ENCODE data around the gene ZNF385A.
"Not testable (repeated sequence)": the region's sequence is repeated elsewhere in the genome, so short reads cannot be mapped to it uniquely, and the experiment has no call there.

Gene ZNF385A

DNA sequence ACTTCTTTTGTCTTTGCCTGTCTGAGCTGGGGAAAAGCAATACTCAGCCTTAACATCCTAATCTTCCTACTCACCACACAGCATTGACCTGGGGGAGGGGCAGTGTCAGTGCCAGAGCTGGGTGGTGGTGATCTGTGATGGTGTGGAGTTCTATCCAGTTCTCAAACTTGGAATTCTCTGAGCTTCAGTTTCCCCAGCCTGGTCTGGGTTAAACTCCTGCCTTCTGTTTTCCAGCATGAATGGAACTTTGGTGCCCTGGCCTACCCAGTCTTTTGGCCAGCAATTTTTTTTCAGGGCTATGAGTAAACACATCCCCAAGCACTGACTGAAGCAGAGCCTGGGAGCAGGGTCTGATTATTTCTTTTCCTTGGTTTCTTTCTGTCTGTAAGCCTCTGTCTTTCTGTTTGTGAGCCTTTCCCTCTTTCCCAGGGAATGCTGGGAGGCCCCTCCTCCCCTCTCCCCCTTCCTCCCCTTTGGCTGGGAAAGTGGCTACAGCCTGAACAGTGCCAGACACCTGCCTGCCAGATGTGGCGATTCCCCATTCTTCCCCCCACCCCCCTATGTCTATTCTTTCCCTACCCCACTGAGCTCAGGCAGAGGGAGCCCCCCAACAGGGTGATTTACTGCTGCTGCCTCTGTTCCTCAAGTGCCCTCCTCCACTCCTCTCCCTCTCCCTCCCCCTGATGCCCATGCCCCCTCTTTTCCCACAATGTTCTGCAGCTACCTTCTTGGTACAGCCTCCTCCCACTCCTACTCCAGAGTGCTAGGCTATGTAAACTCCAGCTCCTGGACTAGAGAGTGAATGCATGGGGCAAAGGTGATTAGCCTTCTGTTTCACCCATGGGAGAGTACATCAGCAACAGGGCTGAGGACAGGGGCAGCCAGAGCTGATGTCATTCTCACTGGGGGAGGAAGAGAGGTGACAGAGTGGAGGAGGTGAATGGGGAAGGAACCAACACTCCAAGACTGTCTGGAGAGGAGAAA lies 31.4 kb downstream of the ZNF385A start:
- DNase-seq = peak; percentile 35 to 39

DNA sequence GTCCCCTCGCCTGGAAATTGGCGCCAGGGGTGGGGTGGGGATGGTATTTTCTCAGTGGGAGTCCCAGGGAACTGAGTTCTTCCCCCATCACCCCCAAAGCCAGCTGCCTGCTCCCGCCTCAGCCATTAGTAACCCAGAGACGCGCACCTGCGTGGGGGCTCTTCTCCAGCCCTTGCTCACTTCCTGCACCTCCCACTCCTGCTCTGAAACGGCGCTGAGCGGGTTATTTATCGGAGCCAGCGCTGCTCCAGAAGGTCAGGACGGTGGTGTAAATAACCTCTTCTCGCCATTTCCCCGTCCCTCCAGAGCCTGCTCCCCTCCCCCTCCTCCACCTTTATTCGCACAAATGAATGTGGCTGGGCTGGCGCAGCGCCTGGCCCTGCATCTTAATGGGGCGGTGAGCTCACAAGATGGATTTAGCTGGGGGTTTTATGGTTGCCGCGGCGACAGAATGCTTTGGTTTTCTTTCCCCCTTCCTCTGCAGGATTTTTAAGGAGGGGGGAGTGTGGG lies 32.5 kb downstream of the ZNF385A start:
- peak; percentile 66 to 69 for DNase-seq

DNA sequence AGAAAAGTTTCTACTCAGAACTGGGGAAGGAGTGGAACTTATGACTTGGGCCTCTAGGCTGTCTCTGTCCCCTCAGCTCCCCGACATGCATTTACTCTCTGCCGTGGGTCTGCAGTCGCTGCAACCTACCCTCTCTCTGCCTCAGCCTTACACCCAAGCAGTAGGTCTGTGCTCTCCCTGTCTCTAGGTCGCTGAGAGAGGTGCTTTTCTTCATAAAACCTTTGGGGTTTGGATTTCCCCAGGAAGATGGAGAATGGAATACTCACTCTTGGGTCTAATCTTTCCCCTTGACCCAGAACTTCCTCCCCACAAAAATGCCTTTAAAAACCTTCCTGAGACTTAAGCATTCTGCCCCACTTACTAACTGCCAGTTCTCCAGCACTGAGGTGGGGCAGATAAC lies 33.2 kb downstream of the ZNF385A start:
- DNase-seq = no peak

DNA sequence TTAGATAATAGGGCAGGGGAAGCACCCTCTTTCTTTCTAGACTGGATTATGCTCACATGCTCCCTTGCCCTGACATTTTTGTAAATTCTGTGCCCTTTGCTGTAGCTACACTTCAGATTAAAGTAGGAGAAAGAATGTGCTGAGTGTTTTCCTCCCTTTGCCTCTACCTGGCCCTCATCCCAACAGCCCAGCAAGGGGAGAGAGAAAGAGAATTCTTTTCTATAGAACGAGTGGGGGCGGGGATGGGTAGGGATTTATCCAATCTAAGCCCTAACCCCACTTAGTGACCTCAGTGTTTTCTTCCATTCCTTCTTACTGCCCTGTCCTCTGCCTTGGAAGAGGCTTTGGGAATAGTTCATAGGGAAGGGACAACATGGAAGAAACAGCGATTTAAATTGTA lies 33.8 kb downstream of the ZNF385A start:
- DNase-seq = no peak

DNA sequence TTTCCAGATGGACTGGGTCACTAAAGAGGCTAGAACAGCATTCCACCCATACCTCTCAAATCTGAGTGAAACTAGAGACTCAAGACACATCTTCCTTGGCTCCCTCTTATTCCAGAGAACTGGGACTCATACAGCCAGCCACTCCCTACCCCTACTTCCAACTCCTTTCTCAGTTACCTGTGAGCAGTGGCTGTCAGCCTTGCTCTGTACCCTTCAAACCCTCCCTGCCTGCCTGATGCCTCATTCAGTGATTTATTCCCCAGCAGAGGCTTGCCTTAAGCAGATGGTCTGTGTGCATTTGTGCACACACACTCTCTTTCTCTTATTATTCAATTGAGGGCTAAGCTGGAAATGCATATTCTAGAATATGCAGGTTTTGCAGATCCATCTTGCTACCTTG lies 34.9 kb downstream of the ZNF385A start:
- DNase-seq = no peak

DNA sequence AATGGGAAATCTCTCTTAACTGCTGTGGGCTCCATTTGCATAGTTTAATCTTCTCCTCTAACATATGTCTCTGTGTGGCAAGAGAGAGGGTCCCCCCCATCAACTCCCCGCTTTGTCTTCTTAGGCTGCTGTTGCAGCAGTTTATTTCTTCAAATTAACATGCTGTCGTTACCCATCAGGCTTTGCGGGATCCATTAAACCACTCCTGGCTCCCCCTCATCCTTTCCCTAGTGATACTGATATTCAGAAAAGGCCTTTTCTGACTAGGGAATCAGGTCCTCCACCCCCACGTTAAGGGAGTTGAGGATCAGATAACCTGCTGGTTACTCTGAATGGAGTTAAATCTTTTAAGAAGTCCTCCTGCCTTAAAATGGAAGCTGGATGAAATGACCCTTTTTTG lies 35.5 kb downstream of the ZNF385A start:
- no peak for DNase-seq

DNA sequence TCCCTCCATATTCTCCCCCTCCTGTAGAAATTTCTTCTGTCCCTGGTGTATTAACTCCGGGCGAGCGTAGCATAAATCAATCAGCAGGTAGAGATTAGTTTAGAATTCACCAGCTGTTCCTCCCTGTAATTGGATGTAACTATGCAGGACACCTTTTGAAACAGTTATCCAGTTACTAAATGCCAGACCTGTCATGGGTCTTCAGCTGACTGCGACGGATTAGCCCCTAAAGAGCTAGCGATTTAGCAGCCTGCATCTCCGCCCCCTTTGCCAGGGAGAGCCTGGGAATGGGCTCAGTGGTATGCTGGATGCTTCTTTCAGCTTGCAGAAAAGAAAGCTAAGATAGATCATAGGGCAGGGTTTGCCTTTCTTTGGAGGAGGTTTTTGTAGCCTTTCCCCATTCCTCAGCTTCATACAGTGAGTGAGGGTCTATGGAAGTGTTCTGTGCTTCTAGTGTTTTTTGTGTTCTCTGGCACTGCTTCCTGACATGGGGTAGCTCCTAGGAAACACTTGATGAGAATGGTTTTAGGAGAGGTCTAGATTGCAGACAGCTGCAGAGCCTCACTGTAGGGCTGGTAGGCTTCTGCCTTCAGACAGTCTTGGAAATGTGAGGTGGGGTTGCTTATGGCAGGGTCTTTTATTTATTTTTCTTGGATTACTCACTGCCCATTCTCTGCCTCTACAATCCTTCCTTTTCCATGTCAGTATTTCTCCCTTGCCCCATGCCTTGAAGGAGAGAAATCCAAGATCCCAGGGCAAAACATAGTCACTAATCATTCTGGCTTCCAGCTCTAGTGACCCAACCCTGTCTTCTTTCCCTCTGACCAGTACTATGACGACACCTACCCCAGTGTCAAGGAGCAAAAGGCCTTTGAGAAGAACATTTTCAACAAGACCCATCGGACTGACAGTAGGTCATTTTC lies 42.9 kb downstream of the ZNF385A start:
- no peak for DNase-seq

DNA sequence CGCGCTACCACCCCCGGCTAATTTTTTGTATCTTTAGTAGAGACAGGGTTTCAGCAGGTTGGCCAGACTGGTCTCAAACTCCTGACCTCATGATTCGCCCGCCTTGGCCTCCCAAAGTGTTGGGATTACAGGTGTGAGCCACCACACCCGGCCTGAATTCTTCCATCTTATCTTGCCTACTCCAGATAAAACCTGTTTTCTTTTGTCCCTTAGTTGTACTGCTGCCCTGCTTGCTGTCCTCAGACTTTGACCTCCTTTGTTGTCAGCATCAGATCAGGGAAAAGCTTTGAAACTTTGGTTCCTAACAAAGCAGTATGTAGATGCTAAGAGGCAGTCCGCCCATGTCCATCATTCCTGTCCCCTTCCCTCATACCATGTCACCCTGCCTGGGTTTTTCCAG lies 43.7 kb downstream of the ZNF385A start:
- no peak for DNase-seq

DNA sequence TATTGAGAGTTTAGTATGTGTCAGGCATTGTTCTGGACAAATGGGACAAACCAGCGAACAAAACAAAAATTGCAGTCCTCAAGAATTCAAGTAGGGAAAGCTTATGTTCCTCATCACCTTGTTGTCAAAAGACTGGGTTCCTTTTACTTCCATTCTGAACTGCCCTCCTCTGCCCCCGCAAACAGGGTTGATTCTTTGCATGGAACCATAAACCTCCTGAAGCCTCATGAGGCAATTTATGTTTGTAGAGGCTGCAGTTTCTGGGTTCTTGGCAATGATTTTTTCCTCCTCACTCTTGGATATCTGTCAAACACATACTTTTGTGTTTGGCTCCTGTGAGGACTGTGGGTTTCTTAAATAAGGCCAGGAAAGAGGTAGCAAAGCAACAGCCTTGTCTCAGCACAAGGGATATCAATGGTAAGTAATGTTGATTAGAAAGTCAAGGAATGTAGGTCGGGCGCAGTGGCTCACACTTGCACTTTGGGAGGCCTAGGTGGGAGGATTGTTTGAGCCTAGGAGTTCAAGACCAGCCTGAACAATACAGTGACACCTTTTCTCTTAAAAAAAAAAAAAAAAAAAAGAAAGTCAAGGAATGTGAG lies 45.7 kb downstream of the ZNF385A start:
- no peak for DNase-seq

DNA sequence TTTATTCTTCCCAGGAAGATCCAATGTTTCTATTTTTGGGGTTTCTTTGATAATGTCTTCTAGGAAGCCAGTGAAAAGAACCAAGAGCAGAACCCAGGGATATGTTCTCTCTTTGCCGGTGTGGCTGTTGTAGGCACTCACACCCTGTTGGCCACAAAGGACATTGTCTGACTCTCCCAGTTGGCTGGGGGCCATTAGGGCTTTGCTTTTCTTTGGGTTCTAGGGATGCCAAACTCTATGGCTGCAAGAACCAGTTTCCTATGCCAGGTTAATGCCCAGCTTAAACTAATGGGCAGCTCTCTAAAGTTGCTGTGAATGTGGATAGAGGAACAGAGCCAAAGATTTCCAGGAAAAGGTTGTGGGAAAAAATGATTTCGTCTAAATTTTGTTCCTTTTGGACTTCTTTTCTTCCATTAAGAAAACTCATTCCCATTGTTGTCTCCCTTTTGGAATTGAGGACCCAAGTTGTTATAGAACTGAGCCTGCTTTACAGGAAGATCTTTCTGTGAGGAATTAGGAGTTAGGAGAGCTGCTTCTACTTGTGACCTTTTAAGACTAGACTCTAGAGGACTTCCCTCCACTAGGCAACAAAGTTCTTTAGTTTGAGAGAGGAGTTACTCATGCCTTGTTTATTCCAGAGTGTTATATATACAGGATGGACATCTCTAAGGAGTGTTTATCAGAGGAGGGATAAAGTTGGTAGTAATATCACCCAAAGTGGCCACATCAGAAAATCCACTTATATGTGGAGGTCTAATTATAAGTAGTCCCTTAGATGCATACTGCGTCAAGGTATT lies 46.5 kb downstream of the ZNF385A start:
- no peak for DNase-seq

DNA sequence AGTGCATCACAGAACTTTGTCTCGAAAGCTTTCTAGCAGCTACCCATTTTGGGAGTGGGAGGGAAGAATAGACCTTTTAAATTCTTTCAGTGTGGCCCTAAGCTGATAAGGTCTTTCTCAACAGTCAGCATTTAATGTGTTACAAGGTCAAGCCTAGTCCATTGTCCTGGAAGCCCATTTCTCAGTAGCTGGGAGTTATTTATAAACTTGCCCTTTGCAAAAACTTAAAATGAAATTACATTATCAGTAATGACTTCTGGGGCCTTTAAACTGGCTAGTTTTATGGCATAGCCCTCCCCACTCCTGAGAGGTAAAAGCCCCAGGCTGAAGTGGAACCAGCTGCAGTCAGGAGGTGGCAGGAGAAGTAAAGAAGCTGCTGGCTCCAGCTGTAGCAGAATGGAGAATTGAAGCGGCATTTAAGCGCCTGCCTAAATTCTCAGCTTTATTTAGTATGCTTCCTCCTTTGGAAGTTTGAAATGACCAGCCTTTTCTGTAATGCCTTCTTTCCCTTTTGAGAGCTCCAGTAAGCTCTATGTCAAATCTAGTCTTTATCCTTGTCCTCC lies 47.2 kb downstream of the ZNF385A start:
- DNase-seq = peak in 1 of 2 experiments; percentile 7

DNA sequence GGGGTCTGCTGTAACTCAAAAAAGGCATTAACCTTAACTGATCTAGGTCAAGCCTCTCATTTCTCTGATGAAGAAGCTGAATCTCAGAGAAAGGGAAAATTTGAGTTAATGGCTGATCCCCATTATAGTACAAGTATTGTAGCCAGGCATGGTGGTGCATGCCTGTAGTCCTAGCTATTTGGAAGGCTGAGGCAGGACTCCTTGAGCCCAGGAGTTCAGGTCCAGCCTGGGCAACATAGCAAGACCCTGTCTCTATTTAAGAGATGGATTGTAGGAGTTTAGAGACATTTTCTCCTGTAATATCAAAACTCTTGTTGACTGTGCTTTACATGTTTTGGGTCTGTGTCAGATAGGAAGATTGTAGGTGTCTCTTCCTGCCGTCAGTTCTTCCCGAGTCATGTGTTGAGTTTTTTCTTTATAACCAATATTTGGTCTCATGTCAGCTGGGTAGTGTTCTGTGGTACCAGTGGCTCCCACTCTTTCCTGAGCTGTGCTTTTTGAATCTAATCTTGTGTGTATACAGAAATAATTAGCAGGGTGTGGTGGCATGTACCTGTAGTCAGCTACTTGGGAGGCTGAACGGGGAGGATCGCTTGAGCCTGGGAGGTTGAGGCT lies 51.0 kb downstream of the ZNF385A start:
- DNase-seq = no peak

DNA sequence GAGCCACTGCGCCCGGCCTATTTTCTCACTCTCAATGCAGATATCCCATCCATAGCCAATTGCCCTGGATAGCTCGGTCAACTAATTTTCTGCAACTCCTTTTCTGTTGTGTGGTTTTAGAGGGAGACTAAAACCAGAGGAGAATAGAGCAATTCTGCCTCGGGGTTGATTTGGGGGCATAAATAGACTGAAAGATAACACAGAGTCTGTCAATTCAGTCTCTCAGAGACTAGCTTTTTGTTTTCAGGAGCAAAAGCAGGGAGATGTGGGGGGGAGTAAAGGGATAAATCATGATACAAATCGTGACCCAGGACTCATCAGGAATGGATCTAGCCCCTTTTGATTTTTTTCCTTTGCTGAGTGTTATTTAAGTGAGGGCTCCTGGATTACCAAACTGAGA lies 53.1 kb downstream of the ZNF385A start:
- no peak for DNase-seq

DNA sequence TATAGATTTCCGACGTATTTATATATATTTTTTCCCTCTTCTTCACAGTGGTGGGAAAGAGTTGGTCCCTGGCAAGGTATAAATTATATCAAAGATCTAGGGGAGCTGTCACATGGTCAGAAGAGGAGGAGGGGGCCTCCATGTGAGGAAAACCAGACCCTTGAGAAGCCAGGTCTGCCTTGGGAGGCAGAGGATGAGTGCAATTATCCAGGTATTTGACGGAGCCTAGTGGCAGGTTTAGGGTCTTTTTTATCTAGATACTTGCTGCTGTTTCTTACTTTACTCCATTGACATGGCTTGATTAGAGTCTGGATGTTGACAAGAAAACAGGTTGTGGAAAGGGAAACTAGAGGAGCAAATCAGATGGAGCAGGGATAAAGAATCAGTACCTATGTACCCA lies 54.1 kb downstream of the ZNF385A start:
- DNase-seq = no peak

DNA sequence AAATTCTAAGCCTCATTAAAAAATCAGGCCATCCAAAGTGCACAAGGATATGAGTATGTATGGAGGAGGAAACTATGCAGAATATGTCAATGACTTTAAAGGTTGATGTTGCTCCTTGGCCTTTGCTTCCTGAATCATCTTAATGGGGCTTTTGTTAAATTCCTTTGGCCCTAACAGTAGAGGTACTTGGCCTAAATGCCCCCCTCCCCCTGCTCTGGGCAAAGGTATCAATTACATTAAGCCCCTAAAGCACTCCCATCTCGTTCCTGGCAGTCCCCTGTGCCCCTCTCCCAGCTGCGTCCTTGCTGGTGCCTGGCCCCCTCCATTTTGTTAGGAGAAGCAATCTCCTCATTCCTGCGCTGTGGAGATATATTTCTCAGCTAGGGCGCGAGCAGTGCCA lies 54.8 kb downstream of the ZNF385A start:
- no peak for DNase-seq

DNA sequence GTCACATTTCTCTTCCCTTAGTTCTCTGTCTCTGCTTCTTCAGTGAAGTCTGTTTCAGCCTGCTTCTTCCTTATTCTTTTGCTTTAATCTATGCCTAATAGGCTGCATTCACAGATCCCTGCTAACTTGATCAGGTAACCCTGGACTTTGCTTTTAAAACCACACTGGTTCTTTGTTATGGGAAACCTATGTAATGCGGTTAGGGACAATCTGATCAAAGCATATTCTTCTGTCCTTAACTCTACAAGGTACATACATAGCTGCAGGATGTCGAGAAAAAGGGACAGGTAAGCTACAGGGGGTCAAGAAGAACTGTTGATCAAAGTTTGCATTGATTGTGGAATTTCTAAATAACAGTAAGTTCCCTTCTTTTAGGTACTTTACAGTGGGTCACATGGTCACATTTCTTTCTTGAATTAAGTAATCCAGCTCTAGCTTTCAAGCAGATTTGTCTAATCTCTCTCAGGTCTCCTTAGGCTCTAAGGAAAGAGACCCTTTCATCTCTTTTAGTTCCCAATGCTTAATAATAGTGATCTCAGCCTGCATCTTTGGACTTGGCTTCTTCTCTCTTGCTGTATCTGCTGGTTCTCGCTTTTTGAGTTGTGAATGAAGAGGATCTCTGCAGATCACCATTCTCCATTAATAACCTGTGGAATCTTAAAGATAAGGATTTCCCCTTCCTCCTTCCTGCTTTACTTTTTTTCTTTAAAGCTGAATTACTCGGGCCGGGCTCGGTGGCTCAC lies 55.8 kb downstream of the ZNF385A start:
- no peak for DNase-seq

DNA sequence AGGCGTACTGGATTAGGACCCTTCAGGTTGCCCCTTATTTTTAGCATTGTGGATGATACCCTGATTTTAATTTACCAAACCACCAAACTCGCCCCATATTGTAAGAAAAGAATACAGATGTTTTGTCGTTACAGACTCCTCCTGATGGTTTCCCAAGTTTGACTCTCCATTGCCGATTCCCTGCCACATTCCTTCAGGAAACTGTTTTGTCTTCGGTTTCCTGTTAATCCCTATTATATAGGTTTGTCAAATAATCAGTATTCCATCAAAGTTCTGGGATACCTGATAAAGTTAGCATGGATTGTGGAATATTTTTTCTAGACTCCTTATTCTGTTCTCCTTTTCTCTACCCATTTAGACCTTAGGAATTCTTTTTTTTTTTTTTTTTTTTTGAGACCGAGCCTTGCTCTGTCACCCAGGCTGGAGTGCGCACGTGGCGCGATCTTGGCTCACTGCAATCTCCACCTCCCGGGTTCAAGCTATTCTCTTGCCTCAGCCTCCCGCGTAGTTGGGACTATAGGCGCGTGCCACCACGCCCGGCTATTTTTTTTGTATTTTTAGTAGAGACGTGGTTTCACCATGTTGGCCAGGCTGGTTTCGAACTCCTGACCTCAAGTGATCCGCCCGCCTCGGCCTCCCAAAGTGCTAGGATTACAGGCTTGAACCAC lies 59.0 kb downstream of the ZNF385A start:
- DNase-seq = not testable (repeated sequence)

DNA sequence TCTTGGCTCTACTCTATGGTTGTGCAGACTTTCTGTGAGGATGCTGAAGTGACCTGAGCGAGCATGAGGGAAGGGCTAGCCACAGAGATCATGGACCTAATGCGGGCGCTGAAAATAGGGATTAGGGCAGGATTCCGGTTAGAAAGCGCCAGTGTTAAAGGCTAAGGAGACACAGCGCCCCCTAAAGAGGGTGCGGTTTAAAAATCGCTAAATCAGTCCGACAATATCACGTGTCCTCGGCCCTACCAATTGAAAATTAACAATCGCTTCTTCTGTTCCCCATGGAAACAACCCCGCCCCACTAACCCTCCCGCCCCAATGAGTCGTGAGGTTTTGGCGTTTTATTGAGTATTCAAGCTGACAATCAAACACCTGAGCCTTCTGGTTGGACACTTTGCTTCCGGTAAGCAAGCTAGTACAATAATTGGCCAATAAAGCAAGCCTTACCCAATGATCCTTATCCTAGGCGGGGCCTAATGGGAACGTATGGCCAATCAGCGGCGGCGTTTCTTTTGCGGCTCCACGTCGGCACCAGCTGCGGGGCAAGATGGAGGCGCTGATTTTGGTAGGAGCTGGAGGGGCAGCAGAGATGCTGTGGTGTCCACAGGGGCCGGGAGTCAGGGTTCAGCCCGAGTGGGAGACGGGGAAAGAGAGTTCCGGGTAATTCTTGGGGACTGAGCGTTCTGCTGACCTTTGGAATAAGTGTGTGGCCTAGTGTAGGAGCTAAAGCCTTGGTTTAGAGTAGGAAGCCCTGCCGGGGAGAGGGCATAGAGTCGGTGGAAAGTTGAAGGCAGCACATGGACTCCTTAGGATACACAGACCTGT lies 59.7 kb downstream of the ZNF385A start, which contains the start of gene COPZ1:
TSS of gene COPZ1 (plus strand) at position 515 of the 825 bp plus-strand sequence. CDS start at position 548, 33 bp downstream.
- DNase-seq = peak; percentile 99

DNA sequence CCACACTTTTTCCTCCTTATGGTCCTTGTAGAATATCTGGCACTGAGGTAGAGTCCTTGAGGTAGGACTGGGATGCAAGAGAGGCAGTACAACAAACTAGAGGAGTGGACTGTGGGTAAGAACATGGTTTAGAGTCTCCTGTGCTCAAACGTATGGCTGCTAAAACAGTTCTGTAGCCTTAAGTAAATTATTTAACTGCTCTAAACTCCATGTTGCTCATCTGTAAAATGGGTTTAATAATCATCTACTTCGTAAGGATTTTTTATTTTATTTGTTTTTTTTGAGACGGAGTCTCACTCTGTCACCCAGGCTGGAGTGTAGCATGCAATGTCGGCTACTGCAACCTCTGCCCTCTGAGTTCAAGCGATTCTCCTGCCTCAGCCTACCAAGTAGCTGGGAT lies 63.2 kb downstream of the ZNF385A start:
- no peak for DNase-seq

All from SHP77 (cell line).